SH-SY5Y (cell line): ENCODE data around the gene NDUFS8.

Source experiments
- GATA2 ChIP-seq: IDR thresholded peaks from 2 replicates; pipeline ENCODE4 v1.6.1; 2011; ENCODE audit warnings: mild to moderate bottlenecking, low read depth, low read length
- GATA3 ChIP-seq: IDR thresholded peaks from 2 replicates; pipeline ENCODE4 v1.6.1; 2011; ENCODE audit warnings: low read depth, mild to moderate bottlenecking, low read length, moderate library complexity

GRCh38 chr11:68010090-68011041, 20.1 kb upstream of the NDUFS8 start, which contains the start of gene ALDH3B1:
- TF ChIP-seq GATA2 (no peak), GATA3 (no peak)
